ENCODE results near the gene SVOPL. TPM values are rescaled to one million over a fixed set of nuclear protein-coding genes. Genes with fewer than 3 reads are reported as not detected.

SVOPL gene
- total RNA-seq, 6 donors from 2014 or later: under 0.01 to 0.63 (median 0.59) TPM; not detected in 3

DNA sequence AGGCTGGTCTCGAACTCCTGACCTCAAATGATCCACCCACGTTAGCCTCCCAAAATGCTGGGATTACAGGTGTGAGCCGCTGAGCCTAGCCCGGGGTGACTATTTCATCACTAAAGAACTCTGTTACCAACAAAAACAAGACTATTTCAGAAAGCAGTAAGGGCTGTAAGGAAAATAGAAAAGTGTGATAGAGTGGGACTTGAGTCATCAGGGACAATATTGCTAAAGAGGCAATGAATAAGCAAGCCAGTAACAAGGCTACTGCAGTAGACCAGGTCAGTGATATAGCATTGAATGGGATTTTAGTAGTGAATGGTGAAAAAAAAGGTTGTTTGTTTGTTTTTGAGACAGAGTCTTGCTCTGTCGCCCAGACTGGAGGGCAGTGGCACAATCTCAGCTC, 51.7 kb downstream of the SVOPL start:
- ATAC-seq (ENCODE audit: low FRiP score in 2 of 2): no peak
- WGBS, 2 donors: 82 to 89% methylated on average over 5 of the region's 5 CpGs
- Histone ChIP-seq H3K27ac (no peak overlapping the region), H3K4me1 (no peaks in the 10 kb centered on the region), H3K36me3 (no peaks in the 10 kb centered on the region), H3K9me3 (peaks cover 0 to 7% (median under 1%) of the 10 kb centered on the region in 4 donors), H3K4me3 (no peak overlapping the region), H3K27me3 (no peaks in the 10 kb centered on the region)
- TF ChIP-seq EP300 (IDR thresholded peaks at IDR 0.05): no peak
- no peak for TF ChIP-seq POLR2A (IDR thresholded peaks at IDR 0.05)
- TF ChIP-seq CTCF (IDR thresholded peaks at IDR 0.05): no peak
- no peak for TF ChIP-seq POLR2AphosphoS5 (IDR thresholded peaks at IDR 0.05)
- DNase-seq: no peak

- 86 to 92% methylated on average over 5 to 7 of the region's 7 CpGs for WGBS, 2 donors
- Histone ChIP-seq H3K9me3 (no peaks in the 10 kb centered on the region), H3K4me3 (no peak overlapping the region), H3K4me1 (no peaks in the 10 kb centered on the region), H3K27me3 (no peaks in the 10 kb centered on the region), H3K36me3 (no peaks in the 10 kb centered on the region), H3K27ac (no peak overlapping the region)
- ATAC-seq (ENCODE audit: low FRiP score in 2 of 2): no peak
- DNase-seq: no peak
- TF ChIP-seq CTCF (IDR thresholded peaks at IDR 0.05) (no peak), POLR2A (IDR thresholded peaks at IDR 0.05) (no peak), POLR2AphosphoS5 (IDR thresholded peaks at IDR 0.05) (no peak), EP300 (IDR thresholded peaks at IDR 0.05) (no peak)
Measured at GRCh38 chr7:138645284-138645683, 55.9 kb downstream of the SVOPL start.

GRCh38 chr7:138632826-138633602, 68.1 kb downstream of the SVOPL start:
- no peaks in the 10 kb centered on the region for H3K36me3 ChIP-seq
- 60 to 74% methylated on average over 12 of the region's 12 CpGs for WGBS, 2 donors
- H3K27me3 ChIP-seq: no peaks in the 10 kb centered on the region
- H3K4me1 ChIP-seq: no peaks in the 10 kb centered on the region
- H3K9me3 ChIP-seq: no peaks in the 10 kb centered on the region
- H3K4me3 ChIP-seq: no peak overlapping the region
- no peak overlapping the region for H3K27ac ChIP-seq
- DNase-seq: no peak
- no peak for ATAC-seq (ENCODE audit: low FRiP score in 2 of 2)
- no peak for TF ChIP-seq POLR2A (IDR thresholded peaks at IDR 0.05)
- TF ChIP-seq CTCF (IDR thresholded peaks at IDR 0.05): no peak
- no peak for TF ChIP-seq POLR2AphosphoS5 (IDR thresholded peaks at IDR 0.05)
- no peak for TF ChIP-seq EP300 (IDR thresholded peaks at IDR 0.05)

DNA sequence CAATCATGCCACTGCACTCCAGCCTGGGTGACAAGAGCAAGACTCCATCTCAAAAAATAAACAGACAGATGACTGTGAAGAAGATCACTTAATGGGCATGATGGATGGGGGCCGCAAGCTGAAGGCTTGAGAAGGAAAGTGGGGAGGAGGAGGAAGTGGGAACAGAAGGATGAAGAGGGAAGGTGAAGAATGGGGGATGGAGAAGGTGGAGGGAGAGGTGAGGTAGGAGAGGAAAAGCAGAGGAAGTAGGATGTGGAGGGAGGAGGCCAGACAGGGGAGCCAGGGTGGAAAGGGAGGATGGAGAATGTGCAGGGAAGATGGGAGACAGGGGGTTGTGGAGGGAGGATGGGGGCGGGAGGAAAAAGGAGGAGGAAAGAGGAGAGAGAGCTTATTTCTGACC, 68.8 kb downstream of the SVOPL start:
- WGBS, 2 donors: 72 to 87% methylated on average over 2 of the region's 2 CpGs
- Histone ChIP-seq H3K4me1 (no peaks in the 10 kb centered on the region), H3K27ac (no peak overlapping the region), H3K27me3 (no peaks in the 10 kb centered on the region), H3K36me3 (no peaks in the 10 kb centered on the region), H3K9me3 (no peaks in the 10 kb centered on the region), H3K4me3 (no peak overlapping the region)
- DNase-seq: no peak
- ATAC-seq (ENCODE audit: low FRiP score in 2 of 2): no peak
- TF ChIP-seq EP300 (IDR thresholded peaks at IDR 0.05) (no peak), POLR2A (IDR thresholded peaks at IDR 0.05) (no peak), CTCF (IDR thresholded peaks at IDR 0.05) (no peak), POLR2AphosphoS5 (IDR thresholded peaks at IDR 0.05) (no peak)

Data from upper lobe of left lung (tissue), 6 donors.